ENCODE results near the gene TRAF2.

DNA sequence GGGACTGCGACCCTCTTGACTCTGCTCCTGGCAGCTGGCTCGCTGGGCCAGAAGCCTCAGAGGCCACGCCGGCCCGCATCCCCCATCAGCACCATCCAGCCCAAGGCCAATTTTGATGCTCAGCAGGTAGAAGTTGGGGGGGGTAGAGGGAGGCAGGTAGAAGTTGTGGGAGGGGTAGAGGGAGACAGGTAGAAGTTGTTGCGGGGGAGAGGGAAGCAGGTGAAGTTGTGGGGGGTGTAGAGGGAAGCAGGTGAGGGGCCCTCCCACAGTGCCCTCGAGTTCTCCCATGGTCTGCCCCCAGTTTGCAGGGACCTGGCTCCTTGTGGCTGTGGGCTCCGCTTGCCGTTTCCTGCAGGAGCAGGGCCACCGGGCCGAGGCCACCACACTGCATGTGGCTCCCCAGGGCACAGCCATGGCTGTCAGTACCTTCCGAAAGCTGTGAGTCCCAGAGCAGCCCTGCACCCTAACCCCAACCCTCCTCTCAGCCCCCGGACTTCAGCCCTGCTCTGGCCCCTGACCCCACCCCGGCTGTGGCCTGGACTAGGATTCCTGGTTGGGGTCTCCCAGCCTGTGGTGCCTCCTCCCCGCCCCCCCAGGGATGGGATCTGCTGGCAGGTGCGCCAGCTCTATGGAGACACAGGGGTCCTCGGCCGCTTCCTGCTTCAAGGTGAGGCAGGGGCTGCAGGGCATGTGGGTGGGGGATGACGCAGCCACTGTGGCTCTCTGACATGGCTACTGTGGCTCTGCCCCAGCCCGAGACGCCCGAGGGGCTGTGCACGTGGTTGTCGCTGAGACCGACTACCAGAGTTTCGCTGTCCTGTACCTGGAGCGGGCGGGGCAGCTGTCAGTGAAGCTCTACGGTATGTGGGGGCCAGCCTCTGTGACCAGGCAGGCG is 59.3 kb downstream of the TRAF2 start:
- no peak for TF ChIP-seq POLR2AphosphoS5 (IDR thresholded peaks at IDR 0.05; ENCODE audit: low read depth, low read length)
- TF ChIP-seq, protein P1, sequence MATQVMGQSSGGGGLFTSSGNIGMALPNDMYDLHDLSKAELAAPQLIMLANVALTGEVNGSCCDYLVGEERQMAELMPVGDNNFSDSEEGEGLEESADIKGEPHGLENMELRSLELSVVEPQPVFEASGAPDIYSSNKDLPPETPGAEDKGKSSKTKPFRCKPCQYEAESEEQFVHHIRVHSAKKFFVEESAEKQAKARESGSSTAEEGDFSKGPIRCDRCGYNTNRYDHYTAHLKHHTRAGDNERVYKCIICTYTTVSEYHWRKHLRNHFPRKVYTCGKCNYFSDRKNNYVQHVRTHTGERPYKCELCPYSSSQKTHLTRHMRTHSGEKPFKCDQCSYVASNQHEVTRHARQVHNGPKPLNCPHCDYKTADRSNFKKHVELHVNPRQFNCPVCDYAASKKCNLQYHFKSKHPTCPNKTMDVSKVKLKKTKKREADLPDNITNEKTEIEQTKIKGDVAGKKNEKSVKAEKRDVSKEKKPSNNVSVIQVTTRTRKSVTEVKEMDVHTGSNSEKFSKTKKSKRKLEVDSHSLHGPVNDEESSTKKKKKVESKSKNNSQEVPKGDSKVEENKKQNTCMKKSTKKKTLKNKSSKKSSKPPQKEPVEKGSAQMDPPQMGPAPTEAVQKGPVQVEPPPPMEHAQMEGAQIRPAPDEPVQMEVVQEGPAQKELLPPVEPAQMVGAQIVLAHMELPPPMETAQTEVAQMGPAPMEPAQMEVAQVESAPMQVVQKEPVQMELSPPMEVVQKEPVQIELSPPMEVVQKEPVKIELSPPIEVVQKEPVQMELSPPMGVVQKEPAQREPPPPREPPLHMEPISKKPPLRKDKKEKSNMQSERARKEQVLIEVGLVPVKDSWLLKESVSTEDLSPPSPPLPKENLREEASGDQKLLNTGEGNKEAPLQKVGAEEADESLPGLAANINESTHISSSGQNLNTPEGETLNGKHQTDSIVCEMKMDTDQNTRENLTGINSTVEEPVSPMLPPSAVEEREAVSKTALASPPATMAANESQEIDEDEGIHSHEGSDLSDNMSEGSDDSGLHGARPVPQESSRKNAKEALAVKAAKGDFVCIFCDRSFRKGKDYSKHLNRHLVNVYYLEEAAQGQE (IDR thresholded peaks at IDR 0.05; ENCODE audit: insufficient read depth in 1 of 2, low read depth in 2 of 2, low read length in 2 of 2) = no peak
- no peak for TF ChIP-seq TAF1 (IDR thresholded peaks at IDR 0.05; ENCODE audit: borderline replicate concordance, insufficient read depth, low read length)
- TF ChIP-seq SIN3A (IDR thresholded peaks at IDR 0.05; ENCODE audit: borderline replicate concordance, insufficient read depth, low read length) = no peak
- TF ChIP-seq FOXP2 (optimal IDR thresholded peaks at IDR 0.05; ENCODE audit: borderline replicate concordance, extremely low read depth, extremely low read length, insufficient read depth) = no peak
